Measurements from ENCODE around the gene SIDT2.

GRCh38 chr11:117229411-117229810 is 50.9 kb downstream of the SIDT2 start:
- no peak for TF ChIP-seq MXI1 (conservative IDR thresholded peaks at IDR 0.05; ENCODE audit: poor library complexity, severe bottlenecking)
- TF ChIP-seq SMC3 (conservative IDR thresholded peaks at IDR 0.05; ENCODE audit: poor library complexity), result no peak
- no peak for TF ChIP-seq RAD21 (conservative IDR thresholded peaks at IDR 0.05)

Data from neural cell (in vitro differentiated cells).